Measurements from ENCODE around the gene SHROOM3.

- TF ChIP-seq CTCF (IDR thresholded peaks at IDR 0.05) (no peak), EZH2 (IDR thresholded peaks at IDR 0.05; ENCODE audit: borderline replicate concordance, insufficient read depth, low read depth, low read length, poor library complexity, severe bottlenecking) (no peak)
Measured at GRCh38 chr4:76592460-76592859, 157.4 kb downstream of the SHROOM3 start.
